Stimulated activated CD4-positive, alpha-beta T cell treated with anti-CD3 and anti-CD28 coated beads, Interleukin-4, amount 100 ng/mL, for 48 hours (primary cell): ENCODE measurements around the gene IL1RAPL1.

ENCODE experiments used
- DNase-seq, 2 donors: peaks; one replicate each; pipeline ENCODE4 v3.0.0-alpha.2; 2020; ENCODE audit warnings: low read depth in 2 of 2

Gene IL1RAPL1

GRCh38 chrX:29775890-29776289, 1188.6 kb downstream of the IL1RAPL1 start:
- DNase-seq, result no peak

- DNase-seq, result no peak
Observed at GRCh38 chrX:29787656-29788055, 1200.4 kb downstream of the IL1RAPL1 start.

- no peak for DNase-seq
Observed at GRCh38 chrX:29788991-29789699, 1201.9 kb downstream of the IL1RAPL1 start.

GRCh38 chrX:29792335-29792734, 1205.1 kb downstream of the IL1RAPL1 start:
- DNase-seq, result no peak

GRCh38 chrX:29797156-29797555, 1209.9 kb downstream of the IL1RAPL1 start:
- no peak for DNase-seq

GRCh38 chrX:29798469-29798868, 1211.2 kb downstream of the IL1RAPL1 start:
- no peak for DNase-seq

- no peak for DNase-seq
Observed at GRCh38 chrX:29813174-29813573, 1225.9 kb downstream of the IL1RAPL1 start.

GRCh38 chrX:29824176-29824906, 1237.1 kb downstream of the IL1RAPL1 start:
- DNase-seq, result no peak

GRCh38 chrX:29826742-29827141, 1239.5 kb downstream of the IL1RAPL1 start:
- DNase-seq, result no peak

GRCh38 chrX:29834311-29834710, 1247.1 kb downstream of the IL1RAPL1 start:
- no peak for DNase-seq

- no peak for DNase-seq
Observed at GRCh38 chrX:29834764-29835163, 1247.5 kb downstream of the IL1RAPL1 start.

- DNase-seq, result no peak
Observed at GRCh38 chrX:29841750-29842149, 1254.5 kb downstream of the IL1RAPL1 start.

GRCh38 chrX:29842552-29842951, 1255.3 kb downstream of the IL1RAPL1 start:
- DNase-seq, result no peak

- no peak for DNase-seq
Observed at GRCh38 chrX:29851857-29852605, 1264.8 kb downstream of the IL1RAPL1 start.

GRCh38 chrX:29852767-29853166, 1265.5 kb downstream of the IL1RAPL1 start:
- DNase-seq, result no peak

- no peak for DNase-seq
Observed at GRCh38 chrX:29858714-29859113, 1271.5 kb downstream of the IL1RAPL1 start.

GRCh38 chrX:29862126-29862677, 1275.0 kb downstream of the IL1RAPL1 start:
- no peak for DNase-seq

- DNase-seq, result no peak
Observed at GRCh38 chrX:29867971-29868370, 1280.7 kb downstream of the IL1RAPL1 start.

- DNase-seq, result no peak
Observed at GRCh38 chrX:29869837-29870236, 1282.6 kb downstream of the IL1RAPL1 start.

- DNase-seq, result no peak
Observed at GRCh38 chrX:29870608-29871007, 1283.4 kb downstream of the IL1RAPL1 start.

GRCh38 chrX:29872831-29873230, 1285.6 kb downstream of the IL1RAPL1 start:
- no peak for DNase-seq

- DNase-seq, result no peak
Observed at GRCh38 chrX:29876733-29877132, 1289.5 kb downstream of the IL1RAPL1 start.
